H9 (cell line): Measurements from ENCODE around the gene DLX2. TPM values are rescaled to one million over a fixed set of nuclear protein-coding genes. Genes with fewer than 3 reads are reported as not detected.
"Not testable (repeated sequence)": the region's sequence is repeated elsewhere in the genome, so short reads cannot be mapped to it uniquely, and the experiment has no call there.

ENCODE experiments used
- DNase-seq: peaks from one replicate; pipeline ENCODE4 v3.0.0-alpha.2; 2017
- H2AFZ ChIP-seq: one replicate; pipeline ENCODE4 v1.6.1; 2013; ENCODE audit warnings: mild to moderate bottlenecking, low read length, control low read depth, moderate library complexity
- H2AK5ac ChIP-seq: 2 replicates; pipeline ENCODE4 v1.6.1; 2013; ENCODE audit warnings: low read length, control low read depth, mixed read lengths; ENCODE audit not compliant: insufficient read length
- H2BK120ac ChIP-seq: one replicate; pipeline ENCODE4 v1.6.1; 2013; ENCODE audit warnings: low read depth, mild to moderate bottlenecking, low read length, control low read depth, inconsistent platforms; ENCODE audit not compliant: poor library complexity, severe bottlenecking
- H2BK12ac ChIP-seq: 2 replicates; pipeline ENCODE4 v1.6.1; 2013; ENCODE audit warnings: low read length, control low read depth, mixed read lengths, low read depth; ENCODE audit not compliant: insufficient read length
- H2BK15ac ChIP-seq: 2 replicates; pipeline ENCODE4 v1.6.1; 2013; ENCODE audit warnings: low read depth, low read length, control low read depth
- H2BK20ac ChIP-seq: one replicate; pipeline ENCODE4 v1.6.1; 2013; ENCODE audit warnings: low read depth, mild to moderate bottlenecking, low read length, control low read depth, inconsistent platforms; ENCODE audit not compliant: poor library complexity, severe bottlenecking
- H2BK5ac ChIP-seq: 2 replicates; pipeline ENCODE4 v1.6.1; 2013; ENCODE audit warnings: low read length, control low read depth, mixed read lengths; ENCODE audit not compliant: insufficient read length
- H3K14ac ChIP-seq: 2 replicates; pipeline ENCODE4 v1.6.1; 2013; ENCODE audit warnings: low read length, control low read depth; ENCODE audit not compliant: insufficient read depth
- H3K18ac ChIP-seq: 2 replicates; pipeline ENCODE4 v1.6.1; 2013; ENCODE audit warnings: low read depth, mild to moderate bottlenecking, mixed read lengths, low read length, control low read depth; ENCODE audit not compliant: insufficient read length
- H3K23ac ChIP-seq: 2 replicates; pipeline ENCODE4 v1.6.1; 2013; ENCODE audit warnings: low read length, control low read depth, mixed read lengths, low read depth; ENCODE audit not compliant: insufficient read length
- H3K23me2 ChIP-seq: 2 replicates; pipeline ENCODE4 v1.6.1; 2013; ENCODE audit warnings: low read depth, mild to moderate bottlenecking, mixed read lengths, low read length, control low read depth; ENCODE audit not compliant: insufficient read length, poor library complexity, severe bottlenecking
- H3K27ac ChIP-seq: 2 replicates; pipeline ENCODE4 v1.5.1; 2013; ENCODE audit warnings: low read length, control low read depth, mixed read lengths, low read depth; ENCODE audit not compliant: insufficient read length
- H3K27me3 ChIP-seq: 2 replicates; pipeline ENCODE4 v1.6.1; 2013; ENCODE audit warnings: low read length, control low read depth, inconsistent platforms; ENCODE audit not compliant: insufficient read depth
- H3K4ac ChIP-seq: 2 replicates; pipeline ENCODE4 v1.6.1; 2013; ENCODE audit warnings: low read depth, mild to moderate bottlenecking, control low read depth, inconsistent platforms, low read length, moderate library complexity
- H3K4me1 ChIP-seq: 2 replicates; pipeline ENCODE4 v1.6.1; 2013; ENCODE audit warnings: low read length, control low read depth, inconsistent platforms; ENCODE audit not compliant: insufficient read depth
- H3K4me2 ChIP-seq: 2 replicates; pipeline ENCODE4 v1.6.1; 2013; ENCODE audit warnings: low read length, control low read depth, mixed read lengths; ENCODE audit not compliant: insufficient read length, insufficient read depth
- H3K56ac ChIP-seq: 2 replicates; pipeline ENCODE4 v1.6.1; 2013; ENCODE audit warnings: low read depth, mild to moderate bottlenecking, mixed read lengths, low read length, control low read depth; ENCODE audit not compliant: insufficient read length
- H3K79me1 ChIP-seq: 2 replicates; pipeline ENCODE4 v1.6.1; 2013; ENCODE audit warnings: low read depth, mild to moderate bottlenecking, moderate library complexity, low read length, control low read depth, inconsistent platforms; ENCODE audit not compliant: insufficient read depth, poor library complexity, severe bottlenecking
- H3K79me2 ChIP-seq: 2 replicates; pipeline ENCODE4 v1.6.1; 2013; ENCODE audit warnings: low read length, control low read depth, inconsistent platforms; ENCODE audit not compliant: insufficient read depth
- H3K9ac ChIP-seq: 2 replicates; pipeline ENCODE4 v1.6.1; 2013; ENCODE audit warnings: low read length, control low read depth, mixed read lengths; ENCODE audit not compliant: insufficient read length; ENCODE audit errors: extremely low read depth
- H3K9me3 ChIP-seq: one replicate; pipeline ENCODE4 v1.6.1; 2013; ENCODE audit warnings: low read depth, low read length, inconsistent platforms; ENCODE audit not compliant: control insufficient read depth
- H3T11ph ChIP-seq: one replicate; pipeline ENCODE4 v1.6.1; 2013; ENCODE audit warnings: mild to moderate bottlenecking, low read length, control low read depth, inconsistent platforms
- H4K20me1 ChIP-seq: one replicate; pipeline ENCODE4 v1.6.1; 2013; ENCODE audit not compliant: control insufficient read depth, insufficient read length, insufficient read depth
- H4K5ac ChIP-seq: 2 replicates; pipeline ENCODE4 v1.6.1; 2013; ENCODE audit warnings: low read depth, mild to moderate bottlenecking, mixed read lengths, low read length, control low read depth; ENCODE audit not compliant: insufficient read length
- H4K8ac ChIP-seq: replicated peaks from 2 replicates; pipeline ENCODE4 v1.6.1; 2013; ENCODE audit warnings: low read length, control low read depth, mixed read lengths, low read depth; ENCODE audit not compliant: insufficient read length
- H4K91ac ChIP-seq: 2 replicates; pipeline ENCODE4 v1.6.1; 2013; ENCODE audit warnings: low read depth, mild to moderate bottlenecking, moderate library complexity, mixed read lengths, low read length, control low read depth; ENCODE audit not compliant: insufficient read length
- H3K27ac Mint-ChIP-seq, 3 experiments: 2 replicates in 2 of 3; 3 replicates in 1 of 3; pipeline ENCODE4 v1.8.0; 2020 to 2021; ENCODE audit warnings: mixed read lengths in 3 of 3, mild to moderate bottlenecking in 1 of 3, moderate library complexity in 1 of 3
- H3K27me3 Mint-ChIP-seq: 2 replicates; pipeline ENCODE4 v1.8.0; 2021; ENCODE audit warnings: low read depth, mild to moderate bottlenecking, moderate library complexity, mixed read lengths
- H3K36me3 Mint-ChIP-seq, 3 experiments: 2 replicates in 2 of 3; 3 replicates in 1 of 3; pipeline ENCODE4 v1.8.0; 2020 to 2021; ENCODE audit warnings: low read depth in 3 of 3, mixed read lengths in 3 of 3; ENCODE audit not compliant: insufficient read depth in 1 of 3
- H3K4me1 Mint-ChIP-seq, 2 experiments: 2 replicates each; pipeline ENCODE4 v1.8.0; 2020; ENCODE audit warnings: mixed read lengths in 2 of 2
- H3K4me3 Mint-ChIP-seq, 2 experiments: 2 replicates in 1 of 2; 3 replicates in 1 of 2; pipeline ENCODE4 v1.8.0; 2020 to 2021; ENCODE audit warnings: mild to moderate bottlenecking in 2 of 2, mixed read lengths in 2 of 2, moderate library complexity in 1 of 2
- H3K9me3 Mint-ChIP-seq, 2 experiments: 2 replicates in 1 of 2; 3 replicates in 1 of 2; pipeline ENCODE4 v1.8.0; 2020; ENCODE audit warnings: mild to moderate bottlenecking in 2 of 2, mixed read lengths in 2 of 2, moderate library complexity in 1 of 2
- CTCF ChIP-seq: fragments of 200-600 bp; sonication (generic); conservative IDR thresholded peaks from 3 replicates; pipeline ENCODE4 v1.8.0; 2021; ENCODE audit warnings: antibody characterized with exemption, mild to moderate bottlenecking
- WGBS: extraction: QIAGEN DNeasy Blood & Tissue Kit; methylation state at CpG from one replicate; pipeline ENCODE4 v1.1.7; 2013; ENCODE audit warnings: missing lambda C conversion rate, low lambda C conversion rate, mixed read lengths; ENCODE audit not compliant: insufficient read length; ENCODE audit errors: extremely low coverage; 5-methylcytosine and 5-hydroxymethylcytosine counted together
- total RNA-seq: library from RNA; stranded (reverse); gene quantifications from 2 replicates; pipeline ENCODE4 v1.2.1, GENCODE V29; 2021

DLX2 gene
- total RNA-seq, 1 experiment from 2014 or later: not detected

- no peak overlapping the region for H2AK5ac ChIP-seq
- no peak overlapping the region for H2BK5ac ChIP-seq
- Mint-ChIP-seq H3K4me1 (peaks cover 21 to 28% of the 10 kb centered on the region in 2 experiments), H3K27me3 (peaks cover 5% of the 10 kb centered on the region), H3K4me3 (no peak overlapping the region), H3K27ac (no peak overlapping the region), H3K36me3 (no peaks in the 10 kb centered on the region; a peak in 2 of 7 replicates), H3K9me3 (peaks cover under 1 to 3% of the 10 kb centered on the region in 2 experiments; a peak in 3 of 5 replicates)
- H3K23ac ChIP-seq: no peak overlapping the region
- no peaks in the 10 kb centered on the region for H3K79me1 ChIP-seq
- H3K4ac ChIP-seq: no peak overlapping the region
- H3K9ac ChIP-seq: no peak overlapping the region
- H2BK15ac ChIP-seq: no peak overlapping the region
- H3K23me2 ChIP-seq: no peaks in the 10 kb centered on the region
- H3K27me3 ChIP-seq: no peaks in the 10 kb centered on the region
- H3K56ac ChIP-seq: no peak overlapping the region
- no peak overlapping the region for H2BK120ac ChIP-seq
- no peak overlapping the region for H3T11ph ChIP-seq
- H4K20me1 ChIP-seq: no peaks in the 10 kb centered on the region
- no peak overlapping the region for H2BK12ac ChIP-seq
- H4K91ac ChIP-seq: no peak overlapping the region
- no peak overlapping the region for H4K8ac ChIP-seq
- H3K18ac ChIP-seq: no peak overlapping the region
- no peak for TF ChIP-seq CTCF
- no peaks in the 10 kb centered on the region for H3K4me1 ChIP-seq
- no peak overlapping the region for H3K27ac ChIP-seq
- DNase-seq: no peak
- H3K79me2 ChIP-seq: no peaks in the 10 kb centered on the region
- no peak overlapping the region for H3K14ac ChIP-seq
- no peaks in the 10 kb centered on the region for H3K9me3 ChIP-seq
- H4K5ac ChIP-seq: no peak overlapping the region
- H2AFZ ChIP-seq: no peak overlapping the region
- no peak overlapping the region for H3K4me2 ChIP-seq
- H2BK20ac ChIP-seq: no peak overlapping the region
Observed at GRCh38 chr2:172143817-172144216, 41.1 kb upstream of the DLX2 start.

DNA sequence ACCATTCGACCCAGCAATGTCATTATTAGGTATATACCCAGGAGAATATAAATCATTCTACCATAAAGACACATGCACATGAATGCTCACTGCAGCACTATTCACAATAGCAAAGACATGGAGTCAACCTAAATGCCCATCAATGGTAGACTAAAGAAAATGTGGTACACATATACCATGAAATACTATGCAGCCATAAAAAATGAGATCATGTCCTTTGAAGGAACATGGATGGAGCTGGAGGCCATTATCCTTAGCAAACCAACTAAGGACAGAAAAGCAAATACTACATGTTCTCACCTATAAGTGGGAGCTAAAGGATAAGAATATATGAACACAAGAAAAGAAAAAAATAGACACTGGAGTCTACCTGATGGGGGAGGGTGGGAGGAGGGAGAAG lies 36.0 kb upstream of the DLX2 start:
- not testable (repeated sequence) for H3K36me3 Mint-ChIP-seq, H2AFZ ChIP-seq

More for the DNA sequence above, 36.0 kb upstream of the DLX2 start:
- H3K27ac ChIP-seq, H2BK15ac ChIP-seq, DNase-seq, H2BK20ac ChIP-seq, H3K27me3 ChIP-seq, H3K23me2 ChIP-seq, H3K4me1 ChIP-seq, H2BK120ac ChIP-seq, H3K18ac ChIP-seq, H3K79me1 ChIP-seq, H3K56ac ChIP-seq, H3K9me3 ChIP-seq, H3K27ac Mint-ChIP-seq, H3T11ph ChIP-seq, H3K14ac ChIP-seq, H4K8ac ChIP-seq, H3K79me2 ChIP-seq, H4K5ac ChIP-seq, H4K91ac ChIP-seq, H2BK5ac ChIP-seq, H3K9ac ChIP-seq, H3K4me3 Mint-ChIP-seq, H4K20me1 ChIP-seq, H2BK12ac ChIP-seq, H2AK5ac ChIP-seq, H3K23ac ChIP-seq, H3K4me2 ChIP-seq, H3K4ac ChIP-seq: not testable (repeated sequence)
- WGBS: no CpG with 5 or more reads among the region's 1 CpG
- Mint-ChIP-seq H3K9me3 (peaks cover 9 to 12% of the 10 kb centered on the region in 2 experiments), H3K27me3 (peaks cover 13% of the 10 kb centered on the region), H3K4me1 (peaks cover 12 to 20% of the 10 kb centered on the region in 2 experiments)
